Body of pancreas (tissue), 4 donors: ENCODE measurements around the gene PALMD. TPM values are rescaled to one million over a fixed set of nuclear protein-coding genes. Genes with fewer than 3 reads are reported as not detected.

Experiments used
- ATAC-seq: fragments of 150-250 bp; one replicate; pipeline ENCODE4 v1.9.1; 2016
- DNase-seq, 4 donors: peaks; one replicate each; pipeline ENCODE4 v3.0.0-alpha.2; 2019
- H3K27ac ChIP-seq, 4 donors: fragments of 200-600 bp; sonication (generic); 1 replicate in 3 of 4; 2 replicates in 1 of 4; pipeline versions ENCODE4 v1.5.1 to v1.6.1; 2016 to 2019; ENCODE audit warnings: mild to moderate bottlenecking in 1 of 4, mixed read lengths in 1 of 4, moderate library complexity in 1 of 4
- H3K27me3 ChIP-seq, 2 donors: fragments of 200-600 bp; sonication (generic); one replicate each; pipeline ENCODE4 v1.6.0; 2016; ENCODE audit warnings: mild to moderate bottlenecking in 1 of 2
- H3K36me3 ChIP-seq, 2 donors: fragments of 200-600 bp; sonication (generic); replicated peaks in 1 of 2; 2 replicates each; pipeline ENCODE4 v1.5.1; 2016; ENCODE audit warnings: low read depth in 2 of 2; ENCODE audit not compliant: insufficient read depth in 1 of 2
- H3K4me1 ChIP-seq: fragments of 200-600 bp; sonication (generic); one replicate; pipeline ENCODE4 v1.6.0; 2016
- H3K4me3 ChIP-seq, 2 donors: fragments of 200-600 bp; sonication (generic); 1 replicate in 1 of 2; 2 replicates in 1 of 2; pipeline ENCODE4 v1.5.1; 2016 to 2019
- H3K9me3 ChIP-seq, 3 donors: fragments of 200-600 bp; sonication (generic); 1 replicate in 2 of 3; 2 replicates in 1 of 3; pipeline ENCODE4 v1.5.1; 2016
- CTCF ChIP-seq, 7 experiments: fragments of 450-650 bp in 4 of 7; fragments of 200-600 bp in 3 of 7; sonication (generic) in 3 of 7; IDR thresholded peaks; one replicate each; pipeline ENCODE4 v1.5.1; 2016 to 2019; ENCODE audit warnings: antibody characterized with exemption in 7 of 7
- POLR2A ChIP-seq, 3 donors: fragments of 450-650 bp; IDR thresholded peaks; one replicate each; pipeline ENCODE4 v1.6.1; 2016; ENCODE audit warnings: antibody characterized with exemption in 3 of 3, mild to moderate bottlenecking in 2 of 3
- WGBS, 2 donors: methylation state at CpG; one replicate each; pipeline ENCODE4 v1.1.5; 2017; 5-methylcytosine and 5-hydroxymethylcytosine counted together
- intact Hi-C: fragments of 100-400 bp; cut with DNase I; formaldehyde crosslinking; loops from one replicate; pipeline ENCODE4 v1.15.1; 2023
- total RNA-seq, 2 donors: library from RNA; depleted of rRNA; stranded (reverse); fragments of >200 nt; gene quantifications; one replicate each; pipeline ENCODE4 v1.1.0, GENCODE V29; 2016

PALMD gene
- total RNA-seq, 2 donors from 2014 or later = 8.0 to 13.5 TPM

DNA sequence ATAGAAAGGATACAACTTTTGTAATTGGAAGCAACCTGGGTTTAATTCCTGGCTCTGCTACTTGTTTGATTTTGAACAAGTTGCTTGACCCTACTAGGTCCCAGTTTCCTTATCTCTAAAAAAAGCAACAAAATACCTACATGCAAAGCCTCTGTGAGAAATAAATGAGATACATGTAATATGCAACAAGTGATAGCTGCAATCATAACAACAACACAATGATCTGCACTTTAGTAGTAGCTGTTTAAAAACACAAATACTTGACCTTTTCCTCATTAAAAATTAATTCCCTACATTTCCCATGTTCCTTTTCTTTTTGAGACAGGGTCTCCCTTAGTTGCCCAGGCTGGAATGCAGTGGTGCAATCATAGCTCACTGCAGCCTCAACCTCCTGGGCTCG lies 80.5 kb downstream of the PALMD start:
- Histone ChIP-seq H3K4me3 (no peak overlapping the region), H3K9me3 (peaks cover 0 to 3% (median 0%) of the 10 kb centered on the region in 3 donors), H3K27ac (no peak overlapping the region), H3K36me3 (no peaks in the 10 kb centered on the region), H3K27me3 (no peaks in the 10 kb centered on the region), H3K4me1 (no peaks in the 10 kb centered on the region)
- no peak for ATAC-seq
- intact Hi-C loops = no loop called here
- DNase-seq = no peak
- WGBS, 2 donors = 94 to 100% methylated on average over 1 of the region's 1 CpG
- no peak for TF ChIP-seq POLR2A (IDR thresholded peaks at IDR 0.05)
- no peak for TF ChIP-seq CTCF (IDR thresholded peaks at IDR 0.05)

DNA sequence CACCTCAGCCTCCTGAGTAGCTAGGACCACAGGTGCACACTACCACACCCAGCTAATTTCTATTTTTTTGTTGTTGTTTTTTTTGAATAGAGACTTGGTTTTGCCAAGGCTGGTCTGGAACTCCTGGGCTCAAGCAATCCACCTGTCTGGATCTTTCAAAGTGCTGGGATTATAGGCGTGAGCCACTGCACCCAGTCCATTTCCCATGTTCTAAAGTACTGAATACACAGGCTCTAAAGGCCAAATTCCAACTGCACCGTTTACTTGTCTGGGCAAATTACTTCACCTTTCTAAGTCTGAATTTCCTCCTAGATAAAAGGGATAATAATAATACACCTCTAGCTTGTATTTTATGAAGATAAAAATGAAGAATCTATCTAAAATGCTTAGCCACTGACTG lies 80.9 kb downstream of the PALMD start:
- TF ChIP-seq CTCF (IDR thresholded peaks at IDR 0.05) (no peak), POLR2A (IDR thresholded peaks at IDR 0.05) (no peak)
- Histone ChIP-seq H3K9me3 (peaks cover 0 to 3% (median 0%) of the 10 kb centered on the region in 3 donors), H3K36me3 (no peaks in the 10 kb centered on the region), H3K27me3 (no peaks in the 10 kb centered on the region), H3K27ac (no peak overlapping the region), H3K4me1 (no peaks in the 10 kb centered on the region), H3K4me3 (no peak overlapping the region)
- ATAC-seq (no peak), DNase-seq (no peak)
- WGBS, 2 donors = 71 to 80% methylated on average over 2 of the region's 2 CpGs
- intact Hi-C loops = no loop called here

DNA sequence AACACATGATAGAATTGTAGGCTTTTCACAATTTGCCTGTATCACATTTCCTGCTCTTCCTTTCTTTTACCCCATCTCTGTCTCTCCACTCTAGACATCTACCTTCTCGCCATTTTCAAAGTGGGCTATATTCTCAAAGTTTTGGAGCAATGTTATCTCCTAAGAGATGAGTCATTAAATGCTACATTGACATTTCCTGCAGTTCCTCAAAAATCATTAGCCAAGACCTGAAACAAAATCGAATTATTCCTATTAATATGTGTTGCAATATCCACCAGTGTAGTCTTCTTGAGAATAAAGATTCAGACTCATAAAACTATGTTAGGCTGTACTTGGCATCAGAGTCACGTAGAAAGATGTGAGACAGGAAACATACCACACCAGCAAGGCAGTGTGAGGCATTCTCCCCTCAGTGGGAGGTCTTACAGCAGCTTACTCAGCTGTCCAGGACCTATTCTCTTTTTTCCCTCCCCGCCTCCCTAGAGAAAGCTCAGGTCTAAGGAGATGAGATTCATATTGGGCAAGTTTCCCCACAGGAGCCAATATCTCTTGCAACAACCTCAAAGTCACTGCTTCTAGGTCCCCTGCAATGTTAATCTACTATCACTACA lies 81.8 kb downstream of the PALMD start:
- TF ChIP-seq CTCF (IDR thresholded peaks at IDR 0.05) = no peak
- TF ChIP-seq POLR2A (IDR thresholded peaks at IDR 0.05) = no peak
- WGBS, 2 donors = 69 to 80% methylated on average over 4 of the region's 4 CpGs
- DNase-seq (no peak), ATAC-seq (no peak)
- intact Hi-C loops = no loop called here
- Histone ChIP-seq H3K27me3 (no peaks in the 10 kb centered on the region), H3K36me3 (no peaks in the 10 kb centered on the region), H3K4me3 (no peak overlapping the region), H3K4me1 (no peaks in the 10 kb centered on the region), H3K9me3 (peaks cover 0 to 3% (median 0%) of the 10 kb centered on the region in 3 donors), H3K27ac (peak overlapping the region in 1 of 4 donors; percentile 14)

GRCh38 chr1:99728494-99729235 lies 82.8 kb downstream of the PALMD start:
- H3K9me3 ChIP-seq = peaks cover 0 to 3% (median 0%) of the 10 kb centered on the region in 3 donors
- no peaks in the 10 kb centered on the region for H3K27me3 ChIP-seq
- no peaks in the 10 kb centered on the region for H3K36me3 ChIP-seq
- WGBS, 2 donors = 71 to 87% methylated on average over 4 of the region's 4 CpGs
- intact Hi-C loops = no loop called here
- ATAC-seq = peak; percentile 50
- no peak for DNase-seq
- no peak overlapping the region for H3K4me3 ChIP-seq
- peak overlapping the region in 1 of 4 donors; percentile 7 for H3K27ac ChIP-seq
- TF ChIP-seq CTCF (IDR thresholded peaks at IDR 0.05) = peak in 6 of 7 experiments; percentile 14 to 33 (median 20)
- no peak for TF ChIP-seq POLR2A (IDR thresholded peaks at IDR 0.05)
- H3K4me1 ChIP-seq = no peaks in the 10 kb centered on the region
